ENCODE results near the gene CD79B. TPM values are rescaled to one million over a fixed set of nuclear protein-coding genes. Genes with fewer than 3 reads are reported as not detected.

CD79B gene
- total RNA-seq (19.5 TPM), polyA plus RNA-seq (34.1 TPM)
- long read RNA-seq, donor 1 = 0 reads
- long read RNA-seq, donor 2 = 0 reads
- long read RNA-seq, donor 3, transcript CD79B-203 (6 exons, 1,254 nt) = major isoform, 11 of 15 reads
- long read RNA-seq, donor 3, partial matches to known transcripts = 0 of 15 reads
- long read RNA-seq, donor 3, other reads (novel, unspliced or antisense) = 0 of 15 reads
- long read RNA-seq, donor 4, partial matches to known transcripts = 0 of 6 reads
- long read RNA-seq, donor 4, other reads (novel, unspliced or antisense) = 0 of 6 reads
- long read RNA-seq, donor 5, transcript CD79B-201 (6 exons, 1,269 nt) = major isoform, 9 of 19 reads
- long read RNA-seq, donor 5, transcript CD79B-203 (6 exons, 1,254 nt) = minor isoform, 8 of 19 reads
- long read RNA-seq, donor 5, partial matches to known transcripts = 0 of 19 reads
- long read RNA-seq, donor 5, other reads (novel, unspliced or antisense) = 0 of 19 reads
- long read RNA-seq, donor 6, transcript CD79B-203 (6 exons, 1,254 nt) = major isoform, 5 of 9 reads
- long read RNA-seq, donor 6, partial matches to known transcripts = 0 of 9 reads
- long read RNA-seq, donor 6, other reads (novel, unspliced or antisense) = 0 of 9 reads
- long read RNA-seq, donor 7, partial matches to known transcripts = 0 of 5 reads
- long read RNA-seq, donor 7, other reads (novel, unspliced or antisense) = 0 of 5 reads
- long read RNA-seq, donor 8, partial matches to known transcripts = 0 of 3 reads
- long read RNA-seq, donor 8, other reads (novel, unspliced or antisense) = 0 of 3 reads
- long read RNA-seq, donor 9, partial matches to known transcripts = 0 of 2 reads
- long read RNA-seq, donor 9, other reads (novel, unspliced or antisense) = 0 of 2 reads
- long read RNA-seq, donor 10, transcript CD79B-203 (6 exons, 1,254 nt) = major isoform, 8 of 13 reads
- long read RNA-seq, donor 10, transcript CD79B-201 (6 exons, 1,269 nt) = minor isoform, 5 of 13 reads
- long read RNA-seq, donor 10, partial matches to known transcripts = 0 of 13 reads
- long read RNA-seq, donor 10, other reads (novel, unspliced or antisense) = 0 of 13 reads

DNA sequence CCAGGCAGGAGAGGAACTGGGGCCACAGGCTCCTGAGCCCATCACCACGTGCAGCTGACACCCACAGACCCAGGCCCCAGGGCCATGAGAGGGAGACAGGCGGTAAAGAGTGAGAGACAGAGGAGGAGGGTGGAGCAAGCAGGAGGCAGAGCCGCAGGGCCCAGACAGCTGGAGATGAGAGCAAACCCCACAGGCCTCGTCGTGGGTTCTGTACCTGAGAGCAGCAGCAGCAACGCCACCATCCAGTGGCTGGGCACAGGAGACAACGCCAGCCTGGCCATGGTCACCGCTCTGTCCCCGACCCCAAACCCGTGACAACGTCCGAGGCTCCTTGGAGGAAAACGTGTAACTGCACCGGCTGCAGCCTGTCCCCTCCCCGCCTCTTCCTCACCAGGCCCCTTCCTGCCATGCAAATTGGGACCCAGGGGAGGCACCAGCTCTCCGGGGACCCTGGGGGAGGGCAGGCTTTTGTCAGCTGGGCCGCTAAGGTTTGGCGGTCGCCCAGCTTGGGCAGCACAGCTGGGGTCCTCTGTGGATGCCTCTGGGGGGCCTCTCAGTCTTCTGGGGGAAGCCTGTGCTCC, at the start of gene CD79B:
CD79B (minus strand) TSS at position 351 of the 581 bp plus-strand sequence; CDS start at position 281, 70 bp downstream.
- no peaks in the 10 kb centered on the region for H3K27me3 ChIP-seq (ENCODE audit: control insufficient read depth in 2 of 2, insufficient read depth in 1 of 2, low read length in 1 of 2)
- peak within 1 kb of the TSS; percentile 2 to 7 for H3K4me3 ChIP-seq (ENCODE audit: low read length in 2 of 2)
- H3K4me1 ChIP-seq (ENCODE audit: control insufficient read depth in 2 of 2, insufficient read depth in 2 of 2, low read length in 2 of 2) = peaks cover 13 to 25% of the 10 kb centered on the region in 2 donors
- DNase-seq (ENCODE audit: low read depth in 6 of 9, low spot score in 9 of 9) = peak in 4 of 9 donors; percentile 26 to 70 (median 48)
- WGBS = 7% methylated on average over 19 of the region's 19 CpGs
- H3K36me3 ChIP-seq (ENCODE audit: control insufficient read depth in 2 of 2, insufficient read depth in 2 of 2, low read length in 1 of 2) = no peaks in the 10 kb centered on the region
- peaks cover 0 to 3% of the 10 kb centered on the region in 2 donors for H3K9me3 ChIP-seq (ENCODE audit: control insufficient read depth in 2 of 2, insufficient read depth in 1 of 2, low read length in 1 of 2)
- peak within 1 kb of the TSS; percentile 46 to 61 for H3K27ac ChIP-seq (ENCODE audit: low read depth in 1 of 2, low read length in 1 of 2)

DNA sequence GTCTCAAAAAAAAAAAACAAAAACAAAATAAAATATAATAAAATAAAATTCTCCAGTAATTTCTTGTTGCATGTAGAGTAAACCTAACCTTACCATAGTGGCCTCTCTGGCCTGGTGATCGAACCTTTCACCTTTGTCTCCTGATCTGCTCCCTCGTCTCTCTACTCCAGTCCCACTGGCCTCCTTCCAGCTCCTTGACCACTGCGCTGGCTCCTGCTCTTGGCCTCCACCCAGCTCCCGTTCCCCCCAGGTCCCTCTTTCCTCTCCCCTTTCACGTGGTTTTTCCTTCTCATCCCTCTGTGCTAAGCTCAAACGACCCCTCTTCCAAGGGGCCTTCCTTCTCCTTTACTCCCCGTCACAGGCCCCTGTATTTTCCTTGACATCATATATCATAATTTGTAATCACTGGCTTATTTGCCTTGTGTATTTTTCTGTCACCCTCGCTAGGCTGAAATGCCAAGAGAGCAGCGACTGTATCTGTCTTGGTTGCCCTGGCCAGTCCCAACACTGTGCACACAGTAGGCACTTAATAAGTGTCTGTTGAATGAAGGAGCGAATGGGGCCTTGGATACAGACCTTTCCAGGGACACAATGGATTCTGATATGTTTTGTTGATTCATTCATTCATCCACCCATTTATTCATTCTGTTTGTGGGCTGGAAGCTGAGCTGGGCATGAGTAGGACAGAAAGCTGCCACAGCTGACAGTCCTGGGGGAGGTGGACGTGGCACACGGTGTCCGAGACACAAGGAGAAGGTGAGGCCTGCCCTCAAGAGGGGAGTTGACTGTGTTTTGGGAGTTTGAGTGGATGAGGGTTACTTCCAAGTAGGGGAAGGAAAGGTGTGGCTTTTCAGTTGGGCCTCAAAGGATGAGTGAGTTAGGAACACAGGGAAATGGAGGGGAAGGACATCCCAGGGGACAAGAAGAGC, 46.4 kb upstream of the CD79B start:
- no peak overlapping the region for H3K27ac ChIP-seq (ENCODE audit: low read depth in 1 of 2, low read length in 1 of 2)
- no peak for DNase-seq (ENCODE audit: low read depth in 6 of 9, low spot score in 9 of 9)
- H3K4me1 ChIP-seq (ENCODE audit: control insufficient read depth in 2 of 2, insufficient read depth in 2 of 2, low read length in 2 of 2) = peaks cover 0 to 3% of the 10 kb centered on the region in 2 donors
- peaks cover 0 to 12% of the 10 kb centered on the region in 2 donors for H3K9me3 ChIP-seq (ENCODE audit: control insufficient read depth in 2 of 2, insufficient read depth in 1 of 2, low read length in 1 of 2)
- WGBS = 91% methylated on average over 13 of the region's 13 CpGs
- no peaks in the 10 kb centered on the region for H3K27me3 ChIP-seq (ENCODE audit: control insufficient read depth in 2 of 2, insufficient read depth in 1 of 2, low read length in 1 of 2)
- no peak overlapping the region for H3K4me3 ChIP-seq (ENCODE audit: low read length in 2 of 2)
- no peaks in the 10 kb centered on the region for H3K36me3 ChIP-seq (ENCODE audit: control insufficient read depth in 2 of 2, insufficient read depth in 2 of 2, low read length in 1 of 2)

DNA sequence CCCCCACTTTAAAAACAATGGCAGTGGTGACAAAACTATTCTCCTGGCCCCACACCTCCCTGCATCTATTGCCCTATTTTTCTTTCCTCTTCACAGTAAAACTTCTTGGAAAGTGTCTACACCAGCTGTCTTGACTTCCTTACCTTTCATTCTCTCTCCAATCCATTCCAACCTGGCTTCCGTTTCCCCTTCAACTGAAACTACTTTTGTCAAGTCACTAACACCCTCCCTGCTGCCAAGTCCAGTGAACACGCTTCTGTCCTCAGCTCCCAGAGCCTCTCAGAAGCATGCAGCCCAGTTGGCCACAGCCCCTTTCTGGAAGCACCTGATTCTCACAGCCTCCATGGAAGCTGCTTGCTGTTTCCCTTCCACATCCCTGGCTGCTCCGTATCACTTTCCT, 44.6 kb upstream of the CD79B start:
- H3K9me3 ChIP-seq (ENCODE audit: control insufficient read depth in 2 of 2, insufficient read depth in 1 of 2, low read length in 1 of 2) = no peaks in the 10 kb centered on the region
- H3K36me3 ChIP-seq (ENCODE audit: control insufficient read depth in 2 of 2, insufficient read depth in 2 of 2, low read length in 1 of 2) = no peaks in the 10 kb centered on the region
- H3K27me3 ChIP-seq (ENCODE audit: control insufficient read depth in 2 of 2, insufficient read depth in 1 of 2, low read length in 1 of 2) = no peaks in the 10 kb centered on the region
- H3K4me3 ChIP-seq (ENCODE audit: low read length in 2 of 2) = no peak overlapping the region
- whole genome bisulfite sequencing = 74% methylated on average over 3 of the region's 3 CpGs
- H3K27ac ChIP-seq (ENCODE audit: low read depth in 1 of 2, low read length in 1 of 2) = no peak overlapping the region
- DNase-seq (ENCODE audit: low read depth in 6 of 9, low spot score in 9 of 9) = no peak
- H3K4me1 ChIP-seq (ENCODE audit: control insufficient read depth in 2 of 2, insufficient read depth in 2 of 2, low read length in 2 of 2) = peaks cover 0 to 3% of the 10 kb centered on the region in 2 donors

DNA sequence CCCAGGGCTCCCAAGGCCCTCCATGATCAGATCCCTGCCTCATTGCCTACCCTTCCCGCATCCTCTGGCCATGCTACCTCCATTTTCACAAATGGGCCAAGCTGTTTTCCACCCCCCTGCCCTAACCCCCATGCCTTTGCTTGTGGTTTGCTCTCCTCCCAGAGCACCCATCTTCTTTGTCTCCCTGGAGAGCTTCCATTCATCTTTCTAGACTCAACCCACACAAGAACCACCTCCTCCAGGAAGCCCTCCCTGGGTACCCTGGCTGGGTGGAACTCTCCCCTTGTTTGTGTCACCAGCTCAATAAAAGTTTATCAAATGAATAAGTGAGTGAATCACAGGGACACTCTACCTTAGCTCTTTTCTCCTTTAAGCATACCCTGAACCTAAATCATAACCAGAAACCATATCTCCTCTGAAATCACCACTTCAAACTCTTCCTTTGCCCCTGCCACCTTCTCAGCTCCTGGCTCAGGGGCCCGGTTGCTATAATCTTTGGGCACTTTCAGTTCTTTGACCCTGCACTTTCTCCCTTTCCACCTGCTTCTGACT, 43.5 kb upstream of the CD79B start:
- Histone ChIP-seq H3K27me3 (ENCODE audit: control insufficient read depth in 2 of 2, insufficient read depth in 1 of 2, low read length in 1 of 2) (no peaks in the 10 kb centered on the region), H3K27ac (ENCODE audit: low read depth in 1 of 2, low read length in 1 of 2) (no peak overlapping the region), H3K4me1 (ENCODE audit: control insufficient read depth in 2 of 2, insufficient read depth in 2 of 2, low read length in 2 of 2) (peaks cover 0 to 3% of the 10 kb centered on the region in 2 donors), H3K9me3 (ENCODE audit: control insufficient read depth in 2 of 2, insufficient read depth in 1 of 2, low read length in 1 of 2) (no peaks in the 10 kb centered on the region), H3K36me3 (ENCODE audit: control insufficient read depth in 2 of 2, insufficient read depth in 2 of 2, low read length in 1 of 2) (no peaks in the 10 kb centered on the region), H3K4me3 (ENCODE audit: low read length in 2 of 2) (no peak overlapping the region)
- 79% methylated on average over 2 of the region's 2 CpGs for WGBS
- no peak for DNase-seq (ENCODE audit: low read depth in 6 of 9, low spot score in 9 of 9)

DNA sequence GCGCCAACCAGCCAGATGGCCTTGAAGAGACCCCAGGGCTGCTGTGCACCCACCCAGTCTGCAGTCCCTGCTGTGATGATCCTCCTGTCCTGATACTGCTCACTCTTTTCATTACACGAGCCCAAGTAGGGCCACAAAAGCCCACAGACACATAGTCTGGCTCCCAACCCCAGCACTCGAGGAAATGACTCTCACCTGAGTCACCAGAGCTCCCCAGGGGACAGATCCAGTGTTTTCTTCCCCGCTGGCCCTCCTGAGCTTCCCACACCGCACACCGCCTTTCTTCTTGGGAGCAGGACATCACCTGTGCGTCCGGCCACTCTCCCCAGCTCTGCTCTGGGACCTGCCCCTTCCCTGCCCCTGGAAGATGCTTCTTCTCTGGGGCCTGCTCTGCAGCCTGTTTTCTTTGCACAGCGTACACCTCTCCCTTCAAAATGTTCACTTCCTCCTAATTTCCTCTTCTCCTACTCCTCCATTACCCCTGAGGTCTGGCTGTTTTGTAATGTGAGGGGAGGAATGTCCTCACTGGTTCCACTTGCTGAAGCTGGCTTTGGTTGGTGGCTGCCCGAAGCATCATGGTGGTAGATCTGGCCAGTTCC, 42.6 kb upstream of the CD79B start:
- Histone ChIP-seq H3K27me3 (ENCODE audit: control insufficient read depth in 2 of 2, insufficient read depth in 1 of 2, low read length in 1 of 2) (no peaks in the 10 kb centered on the region), H3K4me1 (ENCODE audit: control insufficient read depth in 2 of 2, insufficient read depth in 2 of 2, low read length in 2 of 2) (peaks cover 0 to 3% of the 10 kb centered on the region in 2 donors), H3K36me3 (ENCODE audit: control insufficient read depth in 2 of 2, insufficient read depth in 2 of 2, low read length in 1 of 2) (no peaks in the 10 kb centered on the region), H3K4me3 (ENCODE audit: low read length in 2 of 2) (no peak overlapping the region), H3K27ac (ENCODE audit: low read depth in 1 of 2, low read length in 1 of 2) (no peak overlapping the region), H3K9me3 (ENCODE audit: control insufficient read depth in 2 of 2, insufficient read depth in 1 of 2, low read length in 1 of 2) (no peaks in the 10 kb centered on the region)
- DNase-seq (ENCODE audit: low read depth in 6 of 9, low spot score in 9 of 9) = no peak
- WGBS = 97% methylated on average over 10 of the region's 10 CpGs

DNA sequence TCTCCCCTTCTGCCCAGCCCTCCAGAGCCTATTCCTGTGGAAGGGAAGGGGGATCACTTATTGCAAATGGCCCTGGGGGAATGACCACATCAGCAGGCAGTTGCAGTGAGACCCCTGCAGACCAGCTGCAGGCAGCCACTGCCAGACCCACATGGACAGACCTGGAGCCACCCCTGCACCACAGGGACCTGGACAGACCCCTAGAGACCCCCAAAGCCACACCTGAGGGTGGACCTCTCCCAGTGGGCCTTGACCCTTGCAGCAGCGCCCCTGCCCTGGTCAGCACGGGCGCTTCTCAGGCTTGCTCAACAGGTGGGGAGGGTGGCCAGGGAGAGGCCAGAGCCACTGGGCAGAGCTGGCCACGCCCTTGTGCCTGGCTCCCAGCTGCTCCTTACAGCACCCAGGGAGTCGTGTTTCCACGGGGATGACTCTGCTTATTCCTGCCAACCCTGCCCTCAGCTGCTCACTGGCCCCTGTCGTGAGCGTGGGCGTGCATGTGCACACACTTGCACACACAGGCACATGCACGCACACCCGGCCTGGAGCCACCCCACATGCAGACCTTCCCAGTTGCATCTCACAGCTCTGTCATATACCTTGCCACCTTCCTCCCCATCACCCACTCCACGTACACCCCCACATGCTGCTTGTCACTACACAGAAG, 41.9 kb upstream of the CD79B start:
- peaks cover 0 to 3% of the 10 kb centered on the region in 2 donors for H3K4me1 ChIP-seq (ENCODE audit: control insufficient read depth in 2 of 2, insufficient read depth in 2 of 2, low read length in 2 of 2)
- WGBS = 93% methylated on average over 12 of the region's 12 CpGs

DNA sequence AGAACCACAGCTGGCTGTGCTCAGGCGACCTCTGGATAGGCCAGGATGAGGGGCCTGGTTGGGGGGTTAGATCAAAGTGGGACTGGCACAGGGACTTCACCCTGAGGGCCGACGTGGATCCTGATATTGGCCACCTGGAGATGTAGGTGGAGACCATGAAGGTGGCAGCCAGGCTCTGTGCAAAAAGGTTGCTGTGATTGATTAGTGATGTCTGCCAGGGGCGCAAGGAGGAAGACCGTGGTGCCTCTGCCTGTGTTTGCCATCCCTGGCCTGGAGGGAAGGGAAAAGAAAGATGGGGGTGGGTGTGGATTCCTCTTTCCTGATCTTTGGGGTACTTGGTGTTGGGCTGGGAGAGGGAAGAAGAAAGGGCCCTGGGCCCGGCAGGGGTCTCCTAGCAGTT, 41.1 kb upstream of the CD79B start:
- Histone ChIP-seq H3K27me3 (ENCODE audit: control insufficient read depth in 2 of 2, insufficient read depth in 1 of 2, low read length in 1 of 2) (no peaks in the 10 kb centered on the region), H3K36me3 (ENCODE audit: control insufficient read depth in 2 of 2, insufficient read depth in 2 of 2, low read length in 1 of 2) (no peaks in the 10 kb centered on the region), H3K9me3 (ENCODE audit: control insufficient read depth in 2 of 2, insufficient read depth in 1 of 2, low read length in 1 of 2) (no peaks in the 10 kb centered on the region), H3K4me1 (ENCODE audit: control insufficient read depth in 2 of 2, insufficient read depth in 2 of 2, low read length in 2 of 2) (peaks cover 0 to 3% of the 10 kb centered on the region in 2 donors), H3K27ac (ENCODE audit: low read depth in 1 of 2, low read length in 1 of 2) (no peak overlapping the region), H3K4me3 (ENCODE audit: low read length in 2 of 2) (no peak overlapping the region)
- DNase-seq (ENCODE audit: low read depth in 6 of 9, low spot score in 9 of 9) = no peak
- 98% methylated on average over 6 of the region's 6 CpGs for WGBS

More for the DNA sequence above, 41.9 kb upstream of the CD79B start:
- no peak overlapping the region for H3K4me3 ChIP-seq (ENCODE audit: low read length in 2 of 2)
- H3K9me3 ChIP-seq (ENCODE audit: control insufficient read depth in 2 of 2, insufficient read depth in 1 of 2, low read length in 1 of 2) = no peaks in the 10 kb centered on the region
- H3K36me3 ChIP-seq (ENCODE audit: control insufficient read depth in 2 of 2, insufficient read depth in 2 of 2, low read length in 1 of 2) = no peaks in the 10 kb centered on the region
- no peak for DNase-seq (ENCODE audit: low read depth in 6 of 9, low spot score in 9 of 9)
- no peaks in the 10 kb centered on the region for H3K27me3 ChIP-seq (ENCODE audit: control insufficient read depth in 2 of 2, insufficient read depth in 1 of 2, low read length in 1 of 2)
- H3K27ac ChIP-seq (ENCODE audit: low read depth in 1 of 2, low read length in 1 of 2) = no peak overlapping the region

Data from thymus (tissue), 14 donors.